Measurements from ENCODE around the gene NDUFAF5.
"Not testable (repeated sequence)": the region's sequence is repeated elsewhere in the genome, so short reads cannot be mapped to it uniquely, and the experiment has no call there.

Gene NDUFAF5, protein sequence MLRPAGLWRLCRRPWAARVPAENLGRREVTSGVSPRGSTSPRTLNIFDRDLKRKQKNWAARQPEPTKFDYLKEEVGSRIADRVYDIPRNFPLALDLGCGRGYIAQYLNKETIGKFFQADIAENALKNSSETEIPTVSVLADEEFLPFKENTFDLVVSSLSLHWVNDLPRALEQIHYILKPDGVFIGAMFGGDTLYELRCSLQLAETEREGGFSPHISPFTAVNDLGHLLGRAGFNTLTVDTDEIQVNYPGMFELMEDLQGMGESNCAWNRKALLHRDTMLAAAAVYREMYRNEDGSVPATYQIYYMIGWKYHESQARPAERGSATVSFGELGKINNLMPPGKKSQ

GRCh38 chr20:13784893-13785715 is at the start of gene NDUFAF5, which contains the start of gene ESF1:
Gene NDUFAF5, plus strand, starts transcription at chr20:13785028. Its CDS starts 41 bp downstream, at chr20:13785069.
Gene ESF1, minus strand, starts transcription at chr20:13784919. Its CDS starts 1,779 bp downstream, at chr20:13783140.
- DNase-seq (ENCODE audit: low read depth in 3 of 3): peak; percentile 80 to 88 (median 86)

- no peak for DNase-seq (ENCODE audit: low read depth in 3 of 3)
Observed at GRCh38 chr20:13735826-13736225, 49.0 kb upstream of the NDUFAF5 start.

DNA sequence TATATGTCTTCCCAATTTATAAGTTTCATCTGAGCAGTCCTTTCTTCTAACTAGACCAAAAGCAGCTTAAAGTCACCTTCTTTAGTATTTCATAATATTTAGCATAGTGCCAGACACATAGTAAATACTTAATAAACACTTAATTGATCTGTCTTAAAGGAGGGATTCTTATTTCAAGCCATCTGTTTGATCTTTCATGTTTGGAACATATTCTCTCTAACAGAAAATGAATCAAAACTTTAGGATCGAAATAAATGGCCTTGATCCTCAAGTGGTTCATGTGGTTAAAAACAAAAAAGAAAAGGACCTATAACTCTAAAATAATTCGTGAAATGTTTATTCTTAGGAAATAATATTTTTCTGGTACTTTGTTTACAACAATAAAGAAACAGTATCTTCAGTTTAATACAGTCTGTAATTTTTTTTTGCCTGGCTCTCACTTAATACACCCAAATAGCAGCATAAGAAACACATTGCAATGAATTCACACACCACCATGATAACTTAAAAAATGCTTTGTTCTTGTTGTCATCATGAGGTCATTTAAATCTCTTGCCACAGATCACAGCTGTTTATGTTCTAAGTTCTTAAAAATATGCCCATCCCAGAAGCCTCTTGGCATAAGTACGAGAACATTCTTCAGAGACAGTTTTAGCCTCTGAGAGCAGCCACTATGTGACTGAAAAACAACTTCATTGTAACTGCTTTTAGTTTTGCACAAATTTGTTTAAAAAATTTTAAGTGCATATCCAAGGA is 48.2 kb upstream of the NDUFAF5 start:
- DNase-seq (ENCODE audit: low read depth in 3 of 3): no peak

- DNase-seq (ENCODE audit: low read depth in 3 of 3): not testable (repeated sequence)
Observed at GRCh38 chr20:13738187-13738586, 46.6 kb upstream of the NDUFAF5 start.

GRCh38 chr20:13739731-13740649 is 44.8 kb upstream of the NDUFAF5 start:
- no peak for DNase-seq (ENCODE audit: low read depth in 3 of 3)

DNA sequence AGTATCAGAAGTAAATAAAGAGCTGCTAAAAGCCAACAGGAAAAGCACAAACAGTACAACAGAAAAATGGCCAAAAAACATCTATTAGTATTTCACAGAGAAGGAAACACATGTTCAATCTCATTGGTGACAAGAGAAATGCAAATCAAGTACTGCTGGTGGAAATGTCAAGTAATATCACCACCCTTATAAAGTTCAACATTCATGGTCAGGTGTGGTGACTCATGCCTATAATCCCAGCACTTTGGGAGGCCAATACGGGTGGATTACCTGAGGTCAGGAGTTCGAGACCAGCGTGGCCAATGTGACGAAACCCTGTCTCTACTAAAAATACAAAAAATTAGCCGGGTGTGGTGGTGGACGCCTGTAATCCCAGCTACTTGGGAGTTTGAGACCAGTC is 42.9 kb upstream of the NDUFAF5 start:
- no peak for DNase-seq (ENCODE audit: low read depth in 3 of 3)

DNA sequence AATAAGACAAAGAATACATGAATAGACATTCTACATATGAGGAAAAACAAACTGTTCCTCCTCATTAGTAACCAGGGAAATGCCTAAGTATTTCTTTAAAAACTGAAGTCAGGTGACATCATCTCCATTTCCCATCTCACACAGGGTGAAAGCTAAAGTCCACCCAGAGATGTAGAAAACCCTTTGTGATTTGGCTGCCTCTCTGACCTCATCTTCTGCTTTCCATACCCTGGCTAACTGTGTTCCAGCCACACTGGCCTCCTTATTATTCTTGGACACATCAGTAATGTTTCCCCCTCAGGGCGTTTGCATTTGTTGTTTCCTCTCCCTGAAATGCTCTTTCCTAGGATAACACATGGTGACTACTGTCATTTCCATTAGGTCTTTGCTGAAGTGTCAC is 40.5 kb upstream of the NDUFAF5 start:
- DNase-seq (ENCODE audit: low read depth in 3 of 3): no peak

GRCh38 chr20:13745784-13746183 is 39.0 kb upstream of the NDUFAF5 start:
- no peak for DNase-seq (ENCODE audit: low read depth in 3 of 3)

DNA sequence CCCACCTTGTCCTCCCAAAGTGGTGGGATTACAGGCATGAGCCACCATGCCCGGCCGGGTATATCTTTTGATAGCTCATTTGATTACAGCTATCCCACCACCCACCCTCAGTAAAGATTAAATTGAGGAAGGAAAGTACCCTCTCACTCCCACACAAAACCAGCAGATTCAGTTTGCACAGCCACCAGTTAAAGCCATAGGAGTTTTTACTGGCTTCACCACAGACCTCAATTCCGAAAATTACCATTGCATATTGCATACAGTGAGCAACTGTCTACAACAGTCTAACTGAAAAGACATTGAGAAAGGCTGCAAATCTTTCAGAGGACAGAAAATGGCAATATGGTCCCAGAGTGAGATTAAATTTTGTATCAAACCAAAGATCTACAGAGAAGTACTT is 35.0 kb upstream of the NDUFAF5 start:
- DNase-seq (ENCODE audit: low read depth in 3 of 3): no peak

DNA sequence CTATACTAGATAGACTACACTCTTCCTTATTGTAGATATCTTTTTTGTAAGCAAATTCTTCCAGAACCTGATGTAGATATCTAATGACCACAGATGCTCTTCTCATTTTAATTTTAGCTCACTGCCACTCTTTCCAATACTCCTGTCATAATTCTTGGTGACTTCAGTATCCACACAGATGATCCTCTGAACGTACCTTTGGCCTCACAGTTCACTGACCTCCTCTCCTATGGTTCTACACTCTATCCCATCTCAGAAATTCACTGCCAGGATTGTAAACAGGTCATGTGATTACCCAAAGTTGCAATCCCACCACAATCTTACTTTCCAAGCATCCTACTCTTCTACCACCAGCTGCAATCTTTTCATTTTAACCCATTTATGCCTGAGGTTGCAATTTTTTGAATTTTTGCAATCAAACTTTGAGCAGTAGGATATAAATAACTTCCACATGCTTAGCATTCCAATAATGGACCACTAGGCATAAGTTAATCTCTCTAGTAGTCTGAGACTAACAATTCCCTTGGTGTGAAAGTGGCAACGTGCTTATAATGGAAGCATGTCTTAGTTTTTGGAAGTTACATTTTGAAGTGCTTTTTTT is 31.3 kb upstream of the NDUFAF5 start:
- DNase-seq (ENCODE audit: low read depth in 3 of 3): no peak

- DNase-seq (ENCODE audit: low read depth in 3 of 3): no peak
Observed at GRCh38 chr20:13755809-13756208, 29.0 kb upstream of the NDUFAF5 start.

- DNase-seq (ENCODE audit: low read depth in 3 of 3): no peak
Observed at GRCh38 chr20:13756551-13756950, 28.3 kb upstream of the NDUFAF5 start.

- no peak for DNase-seq (ENCODE audit: low read depth in 3 of 3)
Observed at GRCh38 chr20:13758884-13759283, 25.9 kb upstream of the NDUFAF5 start.

GRCh38 chr20:13760451-13760946 is 24.3 kb upstream of the NDUFAF5 start:
- not testable (repeated sequence) for DNase-seq (ENCODE audit: low read depth in 3 of 3)

- DNase-seq (ENCODE audit: low read depth in 3 of 3): no peak
Observed at GRCh38 chr20:13765299-13765698, 19.5 kb upstream of the NDUFAF5 start.

DNA sequence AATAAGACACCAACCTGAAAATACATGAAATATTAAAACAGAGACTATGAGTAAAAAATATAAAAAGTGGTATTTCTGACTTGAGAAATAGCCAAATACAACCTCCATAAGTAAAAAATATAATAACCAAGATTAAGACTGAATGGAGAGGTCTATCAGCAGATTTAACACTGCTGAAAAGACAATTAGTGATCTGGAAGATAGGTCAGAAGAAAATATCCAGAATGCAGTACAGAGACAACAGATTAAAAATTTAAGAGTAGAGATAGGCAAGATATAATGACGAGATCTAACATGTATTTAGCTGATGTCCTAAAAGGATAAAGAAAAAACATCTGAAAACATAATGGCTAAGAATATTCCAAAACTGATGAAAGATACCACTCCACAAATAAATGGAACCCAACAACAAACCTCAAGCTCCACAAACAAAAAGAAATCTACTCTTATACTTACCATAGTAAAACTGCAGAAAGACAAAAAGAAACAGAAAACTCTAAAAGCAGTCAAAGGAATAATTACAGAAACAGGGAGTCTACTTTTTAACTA is 18.9 kb upstream of the NDUFAF5 start:
- no peak for DNase-seq (ENCODE audit: low read depth in 3 of 3)

DNA sequence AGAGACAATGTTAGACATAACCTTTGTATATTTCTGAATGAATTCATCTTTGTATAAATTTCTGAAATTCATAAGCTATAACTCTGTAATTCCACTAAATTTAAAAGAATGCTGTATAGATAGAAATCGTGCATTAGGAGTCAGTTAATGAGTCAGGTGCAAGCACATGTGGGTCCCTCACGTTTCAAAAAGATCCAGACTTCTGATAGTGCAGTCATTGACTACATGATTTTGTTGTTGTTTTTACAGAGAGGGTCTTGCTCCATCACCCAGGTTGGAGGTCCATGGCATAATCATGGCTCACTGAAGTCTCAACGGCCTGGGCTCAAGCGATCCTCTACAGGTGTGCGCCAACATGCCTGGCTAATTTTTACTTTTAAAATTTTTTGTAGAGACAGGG is 14.7 kb upstream of the NDUFAF5 start:
- no peak for DNase-seq (ENCODE audit: low read depth in 3 of 3)

- DNase-seq (ENCODE audit: low read depth in 3 of 3): no peak
Observed at GRCh38 chr20:13771853-13772453, 12.9 kb upstream of the NDUFAF5 start.

DNA sequence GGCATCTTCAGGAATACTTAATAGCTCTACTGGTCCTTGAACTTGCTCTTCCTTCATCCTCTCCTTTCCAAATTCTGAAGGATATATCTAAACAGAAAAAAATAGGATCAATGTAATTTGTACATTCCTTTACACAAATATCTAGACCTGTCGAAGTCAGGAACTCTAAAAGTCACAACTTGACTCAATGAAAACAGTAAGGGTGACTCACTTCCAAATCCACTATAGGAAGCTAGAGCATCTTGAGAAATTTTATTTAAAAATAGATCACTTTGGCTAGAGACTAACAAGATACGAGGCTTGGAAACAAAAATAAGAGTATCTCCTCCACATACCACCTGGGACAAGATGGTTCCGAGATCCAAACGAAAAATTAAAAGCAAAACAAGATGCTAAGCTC is 12.3 kb upstream of the NDUFAF5 start:
- no peak for DNase-seq (ENCODE audit: low read depth in 3 of 3)

- no peak for DNase-seq (ENCODE audit: low read depth in 3 of 3)
Observed at GRCh38 chr20:13775867-13776266, 9.0 kb upstream of the NDUFAF5 start.

All from stimulated activated CD4-positive, alpha-beta T cell treated with anti-CD3 and anti-CD28 coated beads, TNF-alpha, amount 100 ng/mL, for 4 hours (primary cell).